ENCODE measurements around the gene VAMP4.
"Not testable (repeated sequence)": the region's sequence is repeated elsewhere in the genome, so short reads cannot be mapped to it uniquely, and the experiment has no call there.

VAMP4 gene

DNA sequence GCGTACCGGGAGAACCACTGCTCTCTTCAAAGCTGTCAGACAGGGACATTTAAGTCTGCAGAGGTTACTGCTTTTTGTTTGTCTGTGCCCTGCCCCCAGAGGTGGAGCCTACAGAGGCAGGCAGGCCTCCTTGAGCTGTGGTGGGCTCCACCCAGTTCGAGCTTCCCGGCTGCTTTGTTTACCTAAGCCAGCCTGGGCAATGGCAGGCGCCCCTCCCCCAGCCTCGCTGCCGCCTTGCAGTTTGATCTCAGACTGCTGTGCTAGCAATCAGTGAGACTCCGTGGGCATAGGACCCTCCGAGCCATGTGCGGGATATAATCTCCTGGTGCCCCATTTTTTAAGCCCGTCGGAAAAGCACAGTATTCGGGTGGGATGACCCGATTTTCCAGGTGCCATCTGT is 46.1 kb downstream of the VAMP4 start:
- not testable (repeated sequence) for DNase-seq (ENCODE audit: low read depth)

GRCh38 chr1:171693541-171693940 is 48.3 kb downstream of the VAMP4 start:
- DNase-seq (ENCODE audit: low read depth): not testable (repeated sequence)

- DNase-seq (ENCODE audit: low read depth): no peak
Observed at GRCh38 chr1:171683870-171684269, 58.0 kb downstream of the VAMP4 start.

DNA sequence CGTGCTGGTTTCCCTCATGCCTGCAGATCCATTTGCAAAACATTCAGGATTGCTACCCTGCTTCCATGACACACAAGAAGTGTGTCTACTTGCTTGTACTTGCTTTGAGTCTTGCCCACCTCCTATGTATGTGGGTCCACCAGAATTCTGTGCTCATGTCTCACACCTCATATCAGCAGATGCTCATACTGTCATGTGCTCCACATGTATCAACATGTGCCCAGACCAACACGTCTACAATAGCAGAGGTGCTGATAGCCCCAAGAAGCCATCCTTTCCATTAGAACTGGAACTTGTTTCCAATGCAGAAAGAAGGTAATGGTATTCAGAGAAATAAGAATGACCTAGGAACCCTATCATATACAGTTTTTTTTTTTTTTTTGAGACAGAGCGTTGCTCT is 61.5 kb downstream of the VAMP4 start:
- DNase-seq (ENCODE audit: low read depth): no peak

DNA sequence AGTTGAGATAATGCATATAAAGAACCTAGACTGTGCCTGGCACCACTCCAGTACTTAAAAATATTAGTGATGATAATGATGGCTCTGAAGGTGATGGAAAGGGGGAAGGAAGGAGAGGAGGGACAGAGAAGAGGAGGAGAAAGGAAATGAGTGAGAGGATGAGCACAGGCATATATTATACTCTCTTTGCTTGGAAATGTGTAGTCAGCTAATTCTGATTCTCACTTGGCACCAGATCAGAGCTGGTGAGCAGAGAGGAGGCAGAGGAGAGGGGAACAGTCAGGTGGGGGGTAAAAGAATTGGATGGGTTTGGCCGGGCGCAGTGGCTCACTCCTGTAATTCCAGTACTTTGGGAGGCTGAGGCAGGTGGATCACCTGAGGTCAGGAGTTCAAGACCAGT is 65.0 kb downstream of the VAMP4 start:
- no peak for DNase-seq (ENCODE audit: low read depth)

GRCh38 chr1:171674431-171675405 is 67.1 kb downstream of the VAMP4 start:
- DNase-seq (ENCODE audit: low read depth): no peak

GRCh38 chr1:171670739-171671138 is 71.1 kb downstream of the VAMP4 start:
- DNase-seq (ENCODE audit: low read depth): no peak

- DNase-seq (ENCODE audit: low read depth): no peak
Observed at GRCh38 chr1:171668372-171668771, 73.5 kb downstream of the VAMP4 start.

- no peak for DNase-seq (ENCODE audit: low read depth)
Observed at GRCh38 chr1:171666114-171666769, 75.6 kb downstream of the VAMP4 start.

DNA sequence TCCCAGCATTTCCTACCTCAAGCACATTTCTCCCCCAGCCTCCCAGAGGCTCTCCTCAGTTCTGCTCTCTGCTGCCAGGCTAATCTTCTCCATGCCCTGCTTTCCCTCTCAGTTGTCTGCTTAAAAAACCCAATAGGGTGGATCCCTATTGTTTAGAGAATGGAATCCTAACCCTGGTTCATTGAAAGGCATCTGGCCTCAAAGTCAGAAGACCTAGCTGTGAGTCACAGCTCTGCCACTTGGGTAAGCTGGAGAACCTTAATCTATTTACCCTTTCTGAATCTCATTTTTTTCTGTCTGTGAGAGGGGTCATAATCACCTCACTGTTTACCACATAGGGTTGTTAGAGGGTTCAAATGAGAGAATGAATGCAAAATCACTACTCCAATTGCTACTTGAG is 76.9 kb downstream of the VAMP4 start:
- DNase-seq (ENCODE audit: low read depth): no peak

GRCh38 chr1:171663854-171664575 is 77.8 kb downstream of the VAMP4 start:
- no peak for DNase-seq (ENCODE audit: low read depth)

DNA sequence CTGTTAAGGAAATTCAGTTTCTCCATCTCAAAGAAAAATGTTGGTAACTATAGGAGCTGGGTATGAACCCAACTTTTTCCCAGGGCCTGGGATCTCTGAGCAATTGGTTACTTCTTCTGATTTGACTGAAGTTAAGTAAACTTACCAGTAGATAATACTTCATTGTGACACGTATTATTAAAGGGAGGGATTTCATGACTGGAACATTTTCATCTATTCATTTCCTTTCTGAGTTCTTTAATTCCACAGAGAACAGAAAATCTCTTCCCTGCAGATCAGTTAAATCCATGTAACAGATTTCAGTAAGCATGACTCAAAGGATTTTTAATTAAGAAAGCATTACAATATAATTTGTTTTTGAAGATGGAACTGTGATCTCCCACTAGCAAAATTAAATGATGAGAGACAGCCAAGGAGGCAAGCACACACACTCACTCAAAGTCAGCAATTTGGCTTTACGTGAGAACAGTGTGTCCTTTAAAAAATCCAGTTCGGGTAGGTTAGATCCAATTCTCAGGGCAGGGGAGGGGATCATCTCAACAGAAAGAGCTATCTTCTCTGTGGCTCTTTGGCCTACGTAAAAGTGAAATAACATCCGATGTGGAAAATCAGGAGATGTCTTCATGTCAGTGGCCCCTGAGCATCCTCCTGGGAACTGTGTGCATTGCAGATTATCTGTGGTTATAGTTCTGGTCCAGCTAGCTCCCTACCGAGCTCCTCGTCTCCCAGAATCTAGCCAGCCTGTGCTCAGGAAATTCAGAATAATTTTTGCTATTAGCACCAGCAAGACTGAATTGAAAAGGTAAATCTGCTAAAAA is 78.6 kb downstream of the VAMP4 start:
- no peak for DNase-seq (ENCODE audit: low read depth)

- no peak for DNase-seq (ENCODE audit: low read depth)
Observed at GRCh38 chr1:171661076-171661650, 80.7 kb downstream of the VAMP4 start.

GRCh38 chr1:171656206-171656605 is 85.7 kb downstream of the VAMP4 start:
- DNase-seq (ENCODE audit: low read depth): not testable (repeated sequence)

DNA sequence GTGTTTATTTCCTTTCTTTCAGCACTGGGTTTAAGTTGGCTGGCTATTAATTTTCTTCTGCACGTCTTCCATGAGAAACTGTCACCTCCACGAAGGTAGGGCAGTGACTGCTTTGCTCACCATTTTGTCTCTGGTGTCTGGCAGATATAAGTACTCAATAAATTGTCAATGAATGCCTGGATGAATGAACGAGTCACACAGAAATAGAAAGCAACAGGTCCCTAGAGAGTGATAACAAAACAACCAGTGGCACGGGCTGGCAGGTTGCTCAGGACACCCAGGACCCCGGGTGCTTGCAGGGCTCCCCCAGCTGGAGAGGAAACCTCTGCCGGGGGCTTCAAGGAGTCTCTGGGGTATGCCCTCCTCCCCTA is 86.1 kb downstream of the VAMP4 start:
- no peak for DNase-seq (ENCODE audit: low read depth)

DNA sequence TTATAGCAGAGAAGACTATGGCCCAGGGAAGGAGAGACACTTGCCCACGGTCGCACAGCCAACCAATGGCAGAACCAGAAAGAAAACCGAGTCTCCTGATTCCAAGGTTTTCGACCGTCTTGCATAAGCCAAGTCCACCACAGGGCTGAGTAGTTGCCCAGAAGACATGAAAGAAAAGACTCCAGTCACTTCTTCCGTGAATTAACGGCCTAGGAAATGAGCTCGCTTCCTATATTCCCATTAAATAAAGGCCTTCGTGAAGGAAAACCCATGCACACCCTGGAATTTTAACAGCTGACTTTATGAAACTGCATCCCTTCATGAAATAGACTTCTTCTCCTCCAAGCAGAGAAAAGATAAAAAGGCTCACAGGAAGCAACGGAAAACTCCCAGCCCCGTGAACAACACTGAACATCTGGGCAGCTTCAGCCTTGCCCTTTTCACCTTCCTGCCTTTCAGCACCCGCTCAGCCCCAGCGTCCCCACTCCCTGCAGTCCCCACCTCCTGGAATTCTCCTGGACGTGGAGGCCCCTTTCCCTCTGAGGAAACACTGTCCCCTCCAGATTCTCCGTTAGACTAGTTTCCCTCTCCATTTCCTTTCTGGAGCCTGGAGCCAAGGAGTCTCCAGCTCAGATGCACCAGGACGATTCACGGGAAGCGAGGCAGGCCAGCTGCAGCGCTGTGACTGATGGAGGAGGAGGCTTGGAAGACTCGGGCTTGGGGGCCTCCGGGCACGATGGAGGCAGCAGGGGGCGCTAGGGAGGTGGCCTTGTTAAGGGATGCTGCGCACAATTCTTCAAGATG is 86.7 kb downstream of the VAMP4 start:
- DNase-seq (ENCODE audit: low read depth): no peak

- DNase-seq (ENCODE audit: low read depth): no peak
Observed at GRCh38 chr1:171654201-171654941, 87.5 kb downstream of the VAMP4 start.

- DNase-seq (ENCODE audit: low read depth): no peak
Observed at GRCh38 chr1:171653796-171654195, 88.1 kb downstream of the VAMP4 start.

DNA sequence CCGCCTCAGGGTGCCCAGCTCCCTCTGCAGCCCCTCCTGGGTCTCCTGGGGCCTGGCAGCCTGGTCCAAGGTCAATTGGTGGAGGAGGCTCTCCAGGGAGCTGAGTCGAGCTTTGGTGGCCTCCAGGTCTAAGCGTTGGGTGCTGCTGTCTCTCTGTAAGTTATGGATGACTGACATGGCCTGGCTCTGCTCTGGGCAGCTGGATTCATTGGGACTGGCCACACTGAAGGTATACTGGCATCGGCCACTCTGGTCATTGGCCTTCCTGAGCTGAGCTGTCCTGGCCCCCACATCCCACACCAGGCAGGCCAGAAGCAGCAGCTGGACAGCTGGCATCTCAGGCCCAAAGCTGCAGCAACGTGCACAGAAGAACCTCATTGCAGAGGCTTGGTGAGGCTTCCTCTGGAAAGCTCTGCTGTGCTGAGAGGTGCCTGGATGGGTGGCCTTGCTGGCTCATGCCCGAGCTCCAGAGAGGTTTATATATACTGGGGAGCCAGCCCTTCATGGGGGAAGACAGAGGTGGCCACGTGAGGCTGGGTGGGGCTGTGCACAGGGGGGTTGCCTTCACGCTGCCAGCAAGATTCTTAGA is 89.5 kb downstream of the VAMP4 start, which contains the start of gene MYOC:
Gene MYOC (minus strand): TSS at position 455 of the 589 bp plus-strand sequence. CDS start 77 bp downstream, at position 378.
- DNase-seq (ENCODE audit: low read depth): no peak

All from HS-27A (cell line).